Subcutaneous adipose tissue (tissue), 4 donors: ENCODE results near the gene PPP1R27. TPM values are rescaled to one million over a fixed set of nuclear protein-coding genes. Genes with fewer than 3 reads are reported as not detected.

ENCODE experiments used
- total RNA-seq, 4 donors: library from RNA; depleted of rRNA; stranded (reverse); fragments of >200 nt; gene quantifications; one replicate each; pipeline ENCODE4 v1.1.0, GENCODE V29; 2016
- TF ChIP-seq, protein P1 (sequence below): fragments of 450-650 bp; IDR thresholded peaks from one replicate; pipeline ENCODE4 v1.5.1; 2016; ENCODE audit warnings: low read depth, mild to moderate bottlenecking, control low read depth, antibody characterized with exemption, moderate library complexity

Gene PPP1R27, protein sequence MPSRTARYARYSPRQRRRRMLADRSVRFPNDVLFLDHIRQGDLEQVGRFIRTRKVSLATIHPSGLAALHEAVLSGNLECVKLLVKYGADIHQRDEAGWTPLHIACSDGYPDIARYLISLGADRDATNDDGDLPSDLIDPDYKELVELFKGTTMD
- not detected for total RNA-seq

DNA sequence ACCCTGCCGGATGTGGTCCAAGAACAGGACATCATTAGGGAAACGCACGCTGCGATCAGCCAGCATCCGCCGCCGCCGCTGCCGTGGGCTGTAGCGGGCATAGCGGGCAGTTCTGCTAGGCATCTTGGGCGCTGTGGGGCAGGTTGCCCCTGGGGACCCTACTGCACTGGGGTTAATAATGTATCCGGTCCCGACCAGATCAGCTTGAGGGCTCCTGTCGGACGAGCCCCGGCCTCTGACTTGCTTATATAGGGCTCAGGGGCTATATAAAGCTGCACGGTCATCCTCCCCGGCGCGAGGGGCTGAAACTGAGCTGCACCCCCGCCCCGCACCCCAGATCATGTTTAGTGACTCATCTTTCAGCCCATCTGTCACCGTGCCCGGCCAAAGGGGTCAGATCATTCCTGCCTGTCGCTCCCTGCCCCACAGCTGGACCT is at the start of gene PPP1R27:
Gene PPP1R27 (minus strand): TSS at position 220 of the 437 bp plus-strand sequence. CDS start 97 bp downstream, at position 123.
- TF ChIP-seq, protein P1, sequence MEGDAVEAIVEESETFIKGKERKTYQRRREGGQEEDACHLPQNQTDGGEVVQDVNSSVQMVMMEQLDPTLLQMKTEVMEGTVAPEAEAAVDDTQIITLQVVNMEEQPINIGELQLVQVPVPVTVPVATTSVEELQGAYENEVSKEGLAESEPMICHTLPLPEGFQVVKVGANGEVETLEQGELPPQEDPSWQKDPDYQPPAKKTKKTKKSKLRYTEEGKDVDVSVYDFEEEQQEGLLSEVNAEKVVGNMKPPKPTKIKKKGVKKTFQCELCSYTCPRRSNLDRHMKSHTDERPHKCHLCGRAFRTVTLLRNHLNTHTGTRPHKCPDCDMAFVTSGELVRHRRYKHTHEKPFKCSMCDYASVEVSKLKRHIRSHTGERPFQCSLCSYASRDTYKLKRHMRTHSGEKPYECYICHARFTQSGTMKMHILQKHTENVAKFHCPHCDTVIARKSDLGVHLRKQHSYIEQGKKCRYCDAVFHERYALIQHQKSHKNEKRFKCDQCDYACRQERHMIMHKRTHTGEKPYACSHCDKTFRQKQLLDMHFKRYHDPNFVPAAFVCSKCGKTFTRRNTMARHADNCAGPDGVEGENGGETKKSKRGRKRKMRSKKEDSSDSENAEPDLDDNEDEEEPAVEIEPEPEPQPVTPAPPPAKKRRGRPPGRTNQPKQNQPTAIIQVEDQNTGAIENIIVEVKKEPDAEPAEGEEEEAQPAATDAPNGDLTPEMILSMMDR: no peak

DNA sequence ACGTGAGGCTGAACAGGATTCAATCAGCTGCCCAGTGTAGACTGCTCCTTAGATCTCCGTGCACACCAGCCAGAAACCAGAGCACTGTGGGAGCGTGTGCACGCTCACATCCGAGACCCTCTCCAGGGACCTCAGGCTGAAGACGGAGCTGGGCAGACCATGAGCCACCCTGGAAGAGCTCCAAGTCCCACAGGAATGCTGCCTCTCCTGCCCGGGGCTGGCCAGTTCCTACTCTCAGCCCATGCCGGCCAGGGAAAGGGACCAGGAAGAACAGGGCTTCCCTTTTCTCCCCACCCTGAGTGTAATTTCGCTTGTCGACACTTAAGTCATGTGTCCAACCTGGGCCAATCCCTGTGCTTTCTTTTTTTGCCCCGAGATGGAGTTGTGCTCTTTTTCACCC is 49.7 kb upstream of the PPP1R27 start:
- TF ChIP-seq, protein P1: no peak

DNA sequence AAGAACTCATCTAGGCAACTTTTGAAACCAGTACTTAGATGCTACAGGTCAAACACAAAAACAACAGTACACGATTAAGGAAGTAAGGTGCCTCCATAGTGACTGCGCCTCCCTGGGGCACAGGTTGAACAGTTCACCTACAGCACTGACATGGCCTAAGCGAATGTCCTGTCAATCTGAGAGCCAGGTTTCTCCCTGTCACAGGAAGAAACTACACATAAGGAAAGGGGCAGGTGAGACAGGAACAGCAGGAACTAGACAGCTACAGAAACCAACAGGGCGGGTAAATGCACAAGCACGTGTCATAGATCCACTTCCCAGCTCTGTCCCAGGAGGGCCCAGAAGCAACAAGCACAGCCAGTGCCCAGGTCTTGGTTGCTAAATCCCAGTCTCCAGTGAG is 44.3 kb upstream of the PPP1R27 start:
- TF ChIP-seq, protein P1: no peak

DNA sequence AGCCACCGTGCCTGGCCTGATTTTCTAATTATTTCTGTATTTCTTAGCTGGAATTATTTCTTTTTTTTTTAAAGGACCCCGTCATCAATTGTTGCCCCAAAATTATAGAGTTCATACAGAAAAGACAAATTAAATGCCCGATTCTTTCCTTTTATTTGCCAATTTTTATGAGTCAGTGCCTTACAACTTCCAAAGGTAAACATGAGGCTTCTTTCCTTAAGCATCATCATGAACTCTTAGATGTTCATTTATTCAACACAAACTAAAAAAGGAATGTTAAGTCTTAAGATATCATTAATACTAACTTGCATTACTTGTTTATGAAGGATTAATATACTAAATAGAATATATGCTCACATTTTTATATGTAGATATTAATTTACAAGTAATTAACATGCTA is 43.4 kb upstream of the PPP1R27 start:
- TF ChIP-seq, protein P1: no peak

DNA sequence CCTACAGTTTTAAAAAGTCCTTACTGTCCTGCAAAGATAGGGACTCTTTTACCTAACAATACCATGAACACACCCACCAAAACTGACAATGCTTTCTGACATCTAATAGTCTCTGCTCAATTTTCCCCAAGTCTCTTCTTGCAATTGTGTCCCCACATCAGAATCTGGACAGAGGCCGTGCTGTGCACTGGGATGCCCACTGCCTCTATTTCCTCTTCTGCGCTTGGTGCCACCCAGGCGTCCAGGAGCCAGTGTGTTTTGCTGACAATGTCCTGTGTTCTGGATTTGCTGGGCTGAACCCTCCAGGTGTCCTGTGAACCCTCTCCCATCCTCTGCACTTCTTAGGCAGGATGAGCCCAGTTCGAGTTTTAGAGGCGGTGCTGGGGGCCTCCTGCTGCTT is 42.7 kb upstream of the PPP1R27 start:
- TF ChIP-seq, protein P1: no peak

DNA sequence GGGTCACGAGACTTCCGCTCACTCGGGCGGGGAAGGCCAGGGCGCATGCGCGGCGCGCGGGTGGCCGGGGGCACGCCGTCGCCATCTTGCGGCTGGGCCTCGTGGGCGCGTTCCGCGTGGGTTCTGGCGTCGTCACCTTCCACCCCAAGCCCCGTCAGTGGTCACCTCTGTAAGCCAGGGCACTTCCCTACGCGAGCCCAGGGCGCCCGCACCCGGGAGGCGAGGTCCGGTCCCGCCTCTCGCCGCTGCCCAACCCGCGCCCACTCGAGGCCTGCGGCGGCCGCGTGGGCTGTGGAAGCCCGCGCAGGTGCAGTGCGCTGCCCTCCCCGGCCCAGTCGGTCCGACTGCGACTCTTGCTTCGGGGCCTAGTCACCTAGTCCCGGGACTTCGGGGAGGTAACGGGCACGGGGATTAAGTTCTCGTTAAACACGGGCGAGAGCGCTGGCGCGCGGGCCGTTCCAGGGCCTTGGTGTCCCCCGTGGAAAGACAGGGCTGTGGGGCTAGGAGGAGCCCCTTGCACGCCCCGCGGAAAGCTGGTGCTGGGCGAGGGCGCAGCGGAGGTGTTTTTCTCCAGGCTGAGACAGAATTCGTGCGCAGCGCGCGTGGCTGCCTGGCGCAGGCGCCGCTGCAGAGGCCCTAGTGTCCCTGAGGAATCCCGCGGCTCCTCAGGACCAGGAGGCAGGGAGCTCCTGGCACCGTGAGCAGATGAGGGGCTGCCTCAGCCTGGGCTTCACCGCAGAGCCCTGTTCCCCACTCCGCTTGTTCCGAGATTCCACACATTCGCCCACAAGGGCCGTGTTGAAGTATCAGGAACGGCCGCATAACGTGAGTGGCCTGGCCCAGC is 36.8 kb upstream of the PPP1R27 start:
- TF ChIP-seq, protein P1: no peak

DNA sequence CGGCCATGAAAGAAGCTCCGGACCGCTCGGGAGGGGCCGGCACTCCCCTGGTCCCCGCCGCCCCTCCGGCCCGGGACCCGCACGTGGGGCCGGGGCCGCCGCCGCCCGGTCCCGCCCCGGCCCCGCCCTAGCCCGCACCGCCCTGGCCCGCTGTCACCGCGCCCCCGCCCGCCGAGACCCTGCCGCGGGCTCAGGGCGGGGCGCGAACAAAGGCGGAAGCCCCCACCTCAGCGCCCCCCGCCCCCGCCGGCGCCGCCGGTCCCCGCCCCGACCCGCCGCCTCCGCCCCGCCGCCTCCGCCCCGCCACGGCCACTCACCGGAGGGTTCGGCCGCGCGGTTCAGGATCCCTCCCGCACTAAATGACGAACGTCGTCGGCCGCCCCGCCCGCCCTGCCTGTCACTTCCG is 36.1 kb upstream of the PPP1R27 start, which contains the start of gene ARHGDIA:
Gene ARHGDIA (minus strand): TSS at position 357 of the 406 bp plus-strand sequence. CDS start 1,407 bp downstream, outside the sequence.
- TF ChIP-seq, protein P1: no peak
